Measurements from ENCODE around the gene SDK1.

Gene SDK1

DNA sequence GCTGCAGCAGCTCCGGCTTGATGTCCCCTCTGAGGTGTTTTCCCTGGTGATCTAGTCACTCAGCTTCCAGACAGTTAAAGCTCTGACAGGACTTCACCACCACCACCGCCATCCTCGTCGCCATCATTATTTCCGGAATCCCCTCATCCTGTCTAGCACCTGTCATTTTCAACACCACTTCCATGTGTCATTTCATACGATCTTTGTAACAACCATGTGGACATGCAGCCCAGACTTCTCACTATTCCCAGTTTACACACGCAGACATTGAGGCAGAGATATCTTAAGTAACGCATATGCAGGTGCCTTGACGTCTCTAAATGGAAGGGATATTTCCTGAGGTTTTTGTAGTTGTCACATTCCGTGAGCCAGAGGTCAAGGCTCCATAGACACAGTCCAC lies 850.5 kb downstream of the SDK1 start:
- DNase-seq (no peak), ATAC-seq (no peak)
- Mint-ChIP-seq H3K36me3 (ENCODE audit: low read depth) (no peaks in the 10 kb centered on the region), H3K9me3 (no peaks in the 10 kb centered on the region), H3K27ac (no peak overlapping the region), H3K27me3 (no peaks in the 10 kb centered on the region), H3K4me3 (no peak overlapping the region), H3K4me1 (no peaks in the 10 kb centered on the region)

DNA sequence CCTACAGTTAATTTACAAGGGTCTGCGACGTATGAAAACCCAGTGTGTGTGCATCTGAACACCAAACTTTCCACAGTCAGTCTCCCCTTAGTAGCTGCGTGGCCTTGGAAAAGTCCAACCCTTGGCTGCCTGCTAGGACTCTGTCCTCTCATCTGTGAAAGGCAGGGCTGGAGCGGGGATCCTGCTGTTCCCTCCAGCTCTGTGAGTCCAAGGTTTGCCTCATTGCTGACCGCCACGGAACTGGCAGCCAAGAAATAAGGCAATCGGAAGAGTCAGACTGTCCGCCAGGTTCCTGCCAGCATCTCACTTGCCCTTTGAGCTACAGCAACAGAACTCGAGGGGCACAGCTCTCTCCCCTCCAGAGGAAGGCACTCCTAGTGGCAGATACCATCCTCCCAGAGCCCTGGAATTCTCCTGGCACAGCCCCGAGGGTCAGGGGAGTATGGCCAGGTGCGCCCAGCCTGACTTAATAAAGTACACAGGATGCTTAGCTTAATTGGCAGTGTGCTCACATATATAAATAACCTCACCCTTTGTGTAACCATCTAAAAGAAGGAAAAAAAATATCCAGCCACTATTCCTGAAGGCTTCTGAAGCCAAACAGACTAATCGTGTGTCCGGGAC lies 851.0 kb downstream of the SDK1 start:
- Mint-ChIP-seq H3K4me3 (no peak overlapping the region), H3K27me3 (no peaks in the 10 kb centered on the region), H3K4me1 (no peaks in the 10 kb centered on the region), H3K27ac (no peak overlapping the region), H3K9me3 (no peaks in the 10 kb centered on the region), H3K36me3 (ENCODE audit: low read depth) (no peaks in the 10 kb centered on the region)
- ATAC-seq (no peak), DNase-seq (no peak)

DNA sequence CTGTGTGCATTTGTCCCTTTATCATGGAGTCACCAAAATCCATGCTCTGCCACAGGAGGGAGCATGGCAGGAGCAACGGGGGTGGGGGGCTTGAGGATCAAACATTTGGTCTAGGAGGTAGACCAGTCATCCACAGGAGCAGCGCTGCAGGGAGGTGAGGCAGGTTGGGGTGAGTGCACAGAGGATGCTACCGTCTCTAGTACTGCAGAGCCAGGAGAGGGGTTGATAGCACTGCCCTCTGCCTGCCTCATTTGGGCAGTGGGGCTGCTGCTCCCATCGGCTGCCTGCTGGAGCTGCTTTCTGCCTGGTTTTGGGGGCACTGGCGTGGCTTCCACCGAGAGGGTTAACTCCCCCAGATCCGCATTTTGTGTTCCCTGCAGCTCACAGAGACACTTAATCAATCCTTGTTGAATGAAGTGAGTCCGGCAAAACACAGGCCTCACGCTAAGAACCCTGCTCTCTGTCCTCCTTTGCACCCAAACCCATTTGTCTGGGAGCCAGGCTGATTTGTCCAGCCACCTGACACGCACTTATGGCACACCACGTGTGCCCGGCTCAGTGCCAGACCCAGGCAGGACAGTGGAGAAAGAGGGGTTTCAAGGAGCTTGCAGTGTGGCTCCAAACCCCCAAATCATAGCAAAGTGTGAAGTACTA lies 854.0 kb downstream of the SDK1 start:
- Mint-ChIP-seq H3K27ac (no peak overlapping the region), H3K9me3 (no peaks in the 10 kb centered on the region), H3K4me3 (no peak overlapping the region), H3K4me1 (no peaks in the 10 kb centered on the region), H3K36me3 (ENCODE audit: low read depth) (no peaks in the 10 kb centered on the region), H3K27me3 (no peaks in the 10 kb centered on the region)
- DNase-seq (no peak), ATAC-seq (no peak)

DNA sequence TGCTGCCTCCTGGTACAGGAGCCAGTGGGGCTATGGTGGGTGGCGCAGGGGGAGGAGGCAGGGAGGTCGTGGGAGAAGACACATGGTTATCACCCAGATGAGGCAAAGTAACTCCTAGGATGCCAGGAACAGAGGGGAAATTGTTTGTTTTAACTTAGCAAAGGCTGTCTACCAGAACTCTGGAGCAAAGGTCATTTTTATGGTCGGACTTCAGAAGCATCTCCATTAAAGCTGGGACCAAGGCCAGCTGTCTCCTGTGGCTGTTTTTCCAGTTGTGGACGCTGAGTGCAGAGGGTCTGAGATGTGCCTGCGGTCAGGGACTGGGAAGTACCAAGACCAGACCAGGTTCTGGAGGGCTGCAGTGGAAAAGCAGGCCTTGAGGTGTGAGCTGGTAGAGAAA lies 855.1 kb downstream of the SDK1 start:
- DNase-seq, result no peak
- Mint-ChIP-seq H3K4me1 (no peaks in the 10 kb centered on the region), H3K27me3 (no peaks in the 10 kb centered on the region), H3K27ac (no peak overlapping the region), H3K4me3 (no peak overlapping the region), H3K9me3 (no peaks in the 10 kb centered on the region), H3K36me3 (ENCODE audit: low read depth) (no peaks in the 10 kb centered on the region)
- ATAC-seq, result no peak

DNA sequence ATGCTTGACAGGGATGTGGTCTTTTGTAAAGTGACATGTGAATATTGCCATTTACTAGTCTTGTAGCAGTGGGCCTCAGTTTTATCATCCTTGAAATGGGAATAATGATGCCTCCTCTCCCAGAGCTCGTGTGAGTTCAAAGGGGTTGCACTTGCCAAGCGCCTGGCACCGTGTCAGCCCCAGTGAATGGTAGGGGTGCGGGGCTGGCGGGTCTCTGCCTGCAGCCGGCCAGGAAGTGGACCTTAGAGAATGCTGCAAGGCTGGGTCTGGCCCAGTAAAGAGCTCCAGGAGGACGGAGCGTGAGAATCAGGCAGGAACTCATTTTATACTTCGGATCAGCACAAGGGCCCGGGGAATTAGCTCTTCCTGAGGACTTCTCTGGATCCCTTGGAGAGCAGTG lies 856.6 kb downstream of the SDK1 start:
- H3K27ac Mint-ChIP-seq, result no peak overlapping the region
- DNase-seq, result no peak
- no peaks in the 10 kb centered on the region for H3K36me3 Mint-ChIP-seq (ENCODE audit: low read depth)
- no peak overlapping the region for H3K4me3 Mint-ChIP-seq
- no peaks in the 10 kb centered on the region for H3K9me3 Mint-ChIP-seq
- ATAC-seq, result no peak
- H3K27me3 Mint-ChIP-seq, result no peaks in the 10 kb centered on the region
- H3K4me1 Mint-ChIP-seq, result no peaks in the 10 kb centered on the region

DNA sequence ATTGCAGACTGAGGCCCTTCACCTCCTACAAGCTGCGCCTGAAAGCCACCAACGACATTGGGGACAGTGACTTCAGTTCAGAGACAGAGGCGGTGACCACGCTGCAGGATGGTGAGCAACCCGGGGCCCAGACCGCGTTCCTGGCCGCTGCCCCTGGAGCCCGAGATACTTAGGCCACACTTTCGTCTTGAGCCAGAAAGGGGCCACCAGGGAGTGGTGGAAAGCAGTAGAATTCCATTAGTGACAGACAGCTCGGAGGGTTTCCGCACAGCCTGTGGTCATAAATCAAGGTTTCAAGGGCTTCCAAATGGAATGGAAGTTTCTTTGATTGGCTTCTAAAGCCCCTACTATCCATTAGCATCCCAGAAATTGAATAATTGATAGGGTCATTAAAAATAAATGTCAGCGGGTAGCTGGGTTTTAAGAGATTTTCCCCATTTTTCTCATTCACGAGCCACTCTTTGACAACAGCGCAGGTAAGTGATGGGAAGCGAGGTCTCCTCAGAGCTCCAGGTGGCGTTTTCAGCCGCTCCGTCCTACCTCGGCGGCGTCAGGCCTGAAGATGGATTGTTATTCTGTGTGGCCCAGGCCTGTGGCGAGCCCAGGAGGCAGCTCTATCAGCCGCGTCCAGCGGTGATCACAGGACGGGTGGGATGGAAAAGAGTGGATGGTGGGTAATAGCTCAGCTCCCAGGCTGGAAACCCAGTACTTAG lies 857.5 kb downstream of the SDK1 start:
- H3K27ac Mint-ChIP-seq, result no peak overlapping the region
- no peaks in the 10 kb centered on the region for H3K36me3 Mint-ChIP-seq (ENCODE audit: low read depth)
- no peaks in the 10 kb centered on the region for H3K27me3 Mint-ChIP-seq
- no peak overlapping the region for H3K4me3 Mint-ChIP-seq
- no peak for DNase-seq
- no peaks in the 10 kb centered on the region for H3K9me3 Mint-ChIP-seq
- no peaks in the 10 kb centered on the region for H3K4me1 Mint-ChIP-seq
- no peak for ATAC-seq

DNA sequence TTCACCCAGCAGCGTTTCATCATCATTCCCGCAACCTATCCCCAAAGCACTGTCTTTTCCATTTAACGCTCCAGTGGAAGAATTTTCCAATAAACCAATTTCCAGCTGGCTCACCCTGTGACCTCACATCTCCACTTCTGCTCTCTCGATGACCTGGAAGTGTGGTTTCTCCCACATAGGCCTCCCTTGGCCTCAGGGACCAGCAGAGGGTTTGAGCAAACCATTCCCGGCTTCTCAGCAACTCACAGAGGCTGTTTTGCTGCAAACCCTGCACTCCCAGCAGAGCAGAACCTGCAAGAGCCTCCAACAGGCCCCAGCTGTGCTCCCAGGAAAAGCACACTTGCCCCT lies 858.1 kb downstream of the SDK1 start:
- Mint-ChIP-seq H3K36me3 (ENCODE audit: low read depth) (no peaks in the 10 kb centered on the region), H3K4me1 (no peaks in the 10 kb centered on the region), H3K27ac (no peak overlapping the region), H3K4me3 (no peak overlapping the region), H3K27me3 (no peaks in the 10 kb centered on the region), H3K9me3 (no peaks in the 10 kb centered on the region)
- DNase-seq, result no peak
- ATAC-seq, result no peak

DNA sequence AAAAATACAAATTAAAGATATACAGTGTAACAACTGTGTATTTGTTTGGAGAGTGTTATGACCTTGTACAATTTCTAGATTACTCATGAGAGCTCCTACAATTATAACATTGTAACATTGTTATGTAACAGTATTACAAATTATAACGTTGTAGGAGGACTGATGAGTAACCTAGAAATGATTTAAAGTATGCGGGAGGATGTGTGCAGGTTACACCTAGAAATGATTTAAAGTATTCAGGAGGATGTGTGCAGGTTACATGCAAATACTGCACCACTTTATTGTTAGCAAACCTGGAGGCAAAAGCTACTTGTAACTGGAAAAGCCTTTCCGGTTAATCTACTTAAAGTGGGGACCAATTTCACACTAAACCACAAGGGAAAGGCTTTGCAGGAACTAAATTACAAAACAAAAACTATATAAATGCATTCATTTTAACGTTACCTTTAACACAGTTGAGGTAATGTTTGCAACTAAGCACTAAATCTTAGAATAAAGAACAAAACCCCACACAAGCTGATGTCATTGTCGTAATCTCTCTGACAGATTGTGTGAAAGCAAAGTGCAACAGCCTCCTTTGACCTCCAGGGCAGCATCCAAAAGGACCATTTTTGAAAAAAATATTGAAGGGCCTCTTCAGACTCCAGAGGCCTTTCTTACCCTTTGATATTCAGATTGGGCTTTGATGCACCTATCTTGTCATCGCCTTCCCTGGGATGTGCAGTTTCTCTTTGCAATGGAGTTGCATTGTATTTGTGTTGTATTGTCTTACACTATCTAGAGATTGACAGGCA lies 858.9 kb downstream of the SDK1 start:
- H3K36me3 Mint-ChIP-seq (ENCODE audit: low read depth), result no peaks in the 10 kb centered on the region
- H3K4me3 Mint-ChIP-seq, result no peak overlapping the region
- H3K9me3 Mint-ChIP-seq, result no peaks in the 10 kb centered on the region
- no peaks in the 10 kb centered on the region for H3K27me3 Mint-ChIP-seq
- ATAC-seq (no peak), DNase-seq (no peak)
- H3K4me1 Mint-ChIP-seq, result no peaks in the 10 kb centered on the region
- no peak overlapping the region for H3K27ac Mint-ChIP-seq

DNA sequence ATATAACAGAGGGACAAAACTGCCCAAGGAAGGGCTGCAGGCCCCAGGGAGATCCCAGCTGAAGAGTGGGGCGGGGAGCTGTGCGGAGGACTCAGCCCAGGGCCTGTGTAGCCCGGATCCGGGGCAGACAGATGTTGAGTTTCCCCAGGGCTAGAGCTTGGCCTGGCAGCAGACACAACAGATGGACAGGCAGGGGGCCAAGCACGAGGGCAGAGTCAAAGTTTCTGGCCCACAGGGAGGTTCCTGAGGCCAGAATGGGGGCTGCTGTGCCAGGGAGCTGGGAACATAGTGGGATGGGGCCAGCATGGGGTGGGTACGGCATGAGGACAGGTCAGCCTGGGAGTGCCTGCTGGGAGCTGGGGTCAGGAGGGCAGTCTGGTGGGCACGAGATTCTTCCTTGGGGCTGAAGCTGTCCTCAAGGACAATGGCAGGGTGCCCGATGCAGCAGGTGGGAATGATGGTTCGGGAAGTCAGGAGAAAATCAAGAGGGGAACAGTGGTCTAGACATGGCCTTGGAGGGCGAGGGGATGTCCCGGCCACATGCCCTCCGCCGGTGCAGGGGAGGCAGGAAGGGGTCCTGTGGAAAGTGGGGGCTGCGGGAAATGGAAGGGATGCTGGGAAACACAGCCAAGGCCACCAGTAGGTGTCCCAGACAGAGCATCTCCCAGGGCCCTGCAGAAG lies 862.0 kb downstream of the SDK1 start:
- H3K27me3 Mint-ChIP-seq, result no peaks in the 10 kb centered on the region
- no peaks in the 10 kb centered on the region for H3K9me3 Mint-ChIP-seq
- DNase-seq (no peak), ATAC-seq (no peak)
- no peaks in the 10 kb centered on the region for H3K4me1 Mint-ChIP-seq
- H3K27ac Mint-ChIP-seq, result no peak overlapping the region
- no peaks in the 10 kb centered on the region for H3K36me3 Mint-ChIP-seq (ENCODE audit: low read depth)
- no peak overlapping the region for H3K4me3 Mint-ChIP-seq

DNA sequence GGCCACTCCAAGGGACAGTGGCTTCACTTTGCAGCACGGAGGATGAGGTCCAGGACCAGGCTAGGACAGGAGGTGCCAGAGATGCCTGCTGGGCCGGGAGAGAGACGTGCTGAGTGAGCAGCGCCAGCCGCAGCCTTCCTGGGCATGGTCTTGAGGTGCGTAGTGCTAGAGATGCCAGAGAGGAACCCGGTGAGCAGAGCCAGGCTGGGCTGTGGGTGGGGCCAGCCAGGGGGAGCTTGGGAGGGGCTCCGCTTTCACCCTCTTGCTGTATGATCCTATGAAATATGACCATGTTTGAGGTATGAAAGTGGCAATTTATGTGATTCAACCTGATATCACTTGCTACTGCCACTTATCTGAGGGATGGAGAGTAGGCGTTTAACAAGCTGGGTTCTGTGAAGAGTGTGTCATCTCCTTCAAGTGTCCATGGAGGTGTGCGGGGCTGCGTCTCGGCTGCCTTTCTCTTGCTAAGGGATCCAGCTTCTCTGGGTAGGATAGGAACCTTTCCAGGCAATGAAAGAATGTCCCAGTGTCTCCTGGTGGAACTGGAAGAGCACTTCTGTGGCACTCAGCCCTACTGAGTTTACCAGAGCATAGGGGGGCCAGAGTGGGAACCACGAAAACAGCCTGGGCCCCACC lies 862.6 kb downstream of the SDK1 start:
- Mint-ChIP-seq H3K27me3 (no peaks in the 10 kb centered on the region), H3K36me3 (ENCODE audit: low read depth) (no peaks in the 10 kb centered on the region), H3K9me3 (no peaks in the 10 kb centered on the region), H3K4me1 (no peaks in the 10 kb centered on the region), H3K27ac (no peak overlapping the region), H3K4me3 (no peak overlapping the region)
- DNase-seq, result no peak
- peak; percentile 10 for ATAC-seq

DNA sequence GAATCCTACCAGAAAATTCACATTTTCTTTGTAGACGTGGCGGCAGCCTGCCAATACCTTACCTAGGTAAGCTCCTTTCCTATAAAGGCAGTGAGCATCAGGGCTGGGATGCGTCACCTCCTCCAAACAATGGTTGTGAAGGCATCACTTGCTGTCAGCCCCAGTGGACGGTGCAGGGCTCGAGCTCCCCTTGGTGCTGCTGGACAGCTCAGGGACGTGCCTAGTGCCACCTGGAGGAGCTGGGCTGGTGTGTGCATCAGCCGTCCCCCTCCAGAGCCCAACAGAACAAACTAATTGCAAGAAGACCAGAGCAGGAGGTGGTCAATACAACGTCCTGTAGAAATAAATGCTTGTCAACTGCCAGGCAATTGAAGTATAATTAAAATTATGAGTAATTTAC lies 863.5 kb downstream of the SDK1 start:
- DNase-seq (no peak), ATAC-seq (no peak)
- H3K4me1 Mint-ChIP-seq, result no peaks in the 10 kb centered on the region
- no peaks in the 10 kb centered on the region for H3K36me3 Mint-ChIP-seq (ENCODE audit: low read depth)
- no peaks in the 10 kb centered on the region for H3K27me3 Mint-ChIP-seq
- H3K4me3 Mint-ChIP-seq, result no peak overlapping the region
- H3K27ac Mint-ChIP-seq, result no peak overlapping the region
- no peaks in the 10 kb centered on the region for H3K9me3 Mint-ChIP-seq

DNA sequence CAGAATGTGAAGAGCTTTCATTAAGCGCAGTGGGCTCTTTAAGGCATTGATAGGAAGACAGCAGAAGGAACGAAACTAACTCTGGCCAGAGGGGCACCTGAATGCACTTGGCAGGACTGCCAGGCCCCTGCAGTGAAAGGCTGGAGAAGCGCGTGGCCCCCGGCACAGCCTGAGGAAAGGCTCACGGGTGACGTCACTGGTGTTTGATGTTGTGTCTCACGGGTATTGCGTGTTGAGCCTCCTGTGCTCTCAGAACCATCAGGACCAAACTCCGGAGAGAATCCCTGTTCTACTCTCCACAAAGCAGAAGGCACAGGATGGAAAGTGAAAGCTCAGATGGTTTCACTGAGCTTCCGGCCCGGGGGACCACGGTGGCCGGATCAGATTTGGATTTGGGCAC lies 865.3 kb downstream of the SDK1 start:
- H3K36me3 Mint-ChIP-seq (ENCODE audit: low read depth), result no peaks in the 10 kb centered on the region

DNA sequence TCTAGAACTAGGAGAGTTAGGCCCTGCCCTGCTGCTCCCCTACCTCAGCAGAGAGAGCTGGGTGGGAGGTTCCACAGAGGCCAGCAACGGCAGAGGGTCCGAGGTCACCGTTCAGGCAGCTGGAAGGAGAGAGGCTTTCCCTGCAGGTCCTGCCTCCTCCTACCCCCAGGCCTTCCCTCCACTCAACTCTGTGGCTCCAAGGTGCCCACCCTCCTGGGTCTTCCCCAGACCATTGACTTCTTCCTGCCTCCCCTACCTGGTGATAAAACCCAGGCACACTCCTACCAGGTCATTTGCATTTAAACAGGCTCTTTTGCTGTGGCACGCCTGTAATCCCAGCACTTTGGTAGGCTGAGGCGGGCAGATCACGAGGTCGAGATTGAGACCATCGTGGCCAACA lies 865.8 kb downstream of the SDK1 start:
- H3K27ac Mint-ChIP-seq, result no peak overlapping the region
- no peaks in the 10 kb centered on the region for H3K4me1 Mint-ChIP-seq
- ATAC-seq, result no peak

More for the DNA sequence above, 865.3 kb downstream of the SDK1 start:
- no peaks in the 10 kb centered on the region for H3K27me3 Mint-ChIP-seq
- DNase-seq (no peak), ATAC-seq (no peak)
- H3K27ac Mint-ChIP-seq, result no peak overlapping the region
- no peak overlapping the region for H3K4me3 Mint-ChIP-seq
- no peaks in the 10 kb centered on the region for H3K4me1 Mint-ChIP-seq
- no peaks in the 10 kb centered on the region for H3K9me3 Mint-ChIP-seq

DNA sequence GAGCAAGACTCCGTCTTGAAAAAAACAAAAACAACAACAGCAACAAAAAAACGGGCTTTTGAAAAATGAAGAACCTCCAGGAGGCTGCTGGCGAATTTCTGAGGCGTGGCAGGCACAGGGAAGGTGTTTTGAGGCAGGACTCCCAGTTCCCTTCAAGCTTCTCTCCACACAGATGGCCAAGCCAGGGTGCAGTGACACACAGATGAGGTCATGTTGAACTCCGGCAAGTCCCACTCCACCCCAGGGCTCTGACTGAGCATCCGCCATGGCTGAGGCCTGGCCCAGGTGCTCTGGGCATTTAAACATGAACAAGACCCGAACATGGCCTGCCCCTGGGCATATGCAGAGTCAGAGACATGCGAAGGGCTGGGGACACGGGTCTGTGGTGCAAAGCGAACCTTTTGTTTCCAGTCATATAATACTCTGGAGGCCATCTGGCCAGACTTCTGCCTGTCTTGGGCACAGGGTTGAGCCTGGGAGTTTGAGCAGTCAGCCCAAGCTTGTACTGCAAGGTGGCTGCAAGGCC lies 866.4 kb downstream of the SDK1 start:
- no peaks in the 10 kb centered on the region for H3K9me3 Mint-ChIP-seq
- no peaks in the 10 kb centered on the region for H3K4me1 Mint-ChIP-seq
- no peaks in the 10 kb centered on the region for H3K27me3 Mint-ChIP-seq
- no peaks in the 10 kb centered on the region for H3K36me3 Mint-ChIP-seq (ENCODE audit: low read depth)
- DNase-seq, result no peak
- no peak overlapping the region for H3K27ac Mint-ChIP-seq
- no peak overlapping the region for H3K4me3 Mint-ChIP-seq
- ATAC-seq, result no peak

More for the DNA sequence above, 865.8 kb downstream of the SDK1 start:
- Mint-ChIP-seq H3K9me3 (no peaks in the 10 kb centered on the region), H3K36me3 (ENCODE audit: low read depth) (no peaks in the 10 kb centered on the region), H3K4me3 (no peak overlapping the region), H3K27me3 (no peaks in the 10 kb centered on the region)
- DNase-seq, result no peak
